GM12878 (cell line): ENCODE data around the gene PCBD1. TPM values are rescaled to one million over a fixed set of nuclear protein-coding genes. Genes with fewer than 3 reads are reported as not detected.

Source experiments
- ATAC-seq: fragments of 200-7000 bp; cut with Tn5 transposase; 3 replicates; pipeline ENCODE4 v1.9.1; 2020; ENCODE audit warnings: mild to moderate bottlenecking, moderate library complexity
- BruUV-seq: library from RNA; stranded (reverse); fragments of 400-500 nt; replicated peaks from 2 replicates; lab custom pipeline; 2021; lab: Mats Ljungman, UMichigan
- CTCF ChIA-PET: fragments of 300-600 bp; sonication (Branson Sonifier 250); formaldehyde crosslinking; extraction: SDS; loops from one replicate; lab custom pipeline; 2021; ENCODE audit warnings: inconsistent platforms; lab: Yijun Ruan, JAX
- POLR2A ChIA-PET: fragments of 350-600 bp; formaldehyde crosslinking; extraction: SDS; loops from one replicate; lab custom pipeline; 2021; ENCODE audit warnings: inconsistent platforms; lab: Charles Lee
- RAD21 ChIA-PET: fragments of 300-600 bp; sonication (Branson Sonifier 250); formaldehyde crosslinking; loops from one replicate; lab custom pipeline; 2023; ENCODE audit warnings: antibody characterized with exemption; ENCODE audit not compliant: unreplicated experiment; lab: Charles Lee
- SMC1A ChIA-PET: fragments of 300-600 bp; sonication (Branson Sonifier 250); formaldehyde crosslinking; loops from one replicate; lab custom pipeline; 2023; ENCODE audit not compliant: unreplicated experiment, uncharacterized antibody; lab: Charles Lee
- DNase-seq: peaks from one replicate; pipeline ENCODE4 v3.0.0-alpha.2; 2011; ENCODE audit warnings: low read depth, low spot score
- FAIRE-seq: peaks from 3 replicates; lab custom pipeline; 2011; peaks lifted over from hg19 to GRCh38; lab: Jason Lieb, UNC
- H2AFZ ChIP-seq: 2 replicates; pipeline ENCODE4 v1.6.0; 2011; ENCODE audit warnings: low read depth, low read length, control low read depth; ENCODE audit not compliant: control insufficient read depth
- H3K27ac ChIP-seq: 2 replicates; pipeline ENCODE4 v1.5.1; 2011; ENCODE audit warnings: control low read depth; ENCODE audit not compliant: control insufficient read depth, insufficient read depth
- H3K27me3 ChIP-seq, 2 experiments: replicated peaks in 1 of 2; 2 replicates each; pipeline versions ENCODE4 v1.6.0 to v1.6.1; 2011; ENCODE audit warnings: low read length in 1 of 2; ENCODE audit not compliant: control insufficient read depth in 2 of 2, insufficient read depth in 2 of 2
- H3K36me3 ChIP-seq, 2 experiments: 2 replicates each; pipeline ENCODE4 v1.5.1; 2011; ENCODE audit warnings: low read length in 1 of 2; ENCODE audit not compliant: control insufficient read depth in 2 of 2, insufficient read depth in 2 of 2
- H3K4me1 ChIP-seq: 2 replicates; pipeline ENCODE4 v1.6.1; 2011; ENCODE audit warnings: mild to moderate bottlenecking, low read length, moderate library complexity, mixed read lengths; ENCODE audit not compliant: control insufficient read depth, insufficient read depth
- H3K4me2 ChIP-seq: 2 replicates; pipeline ENCODE4 v1.6.0; 2011; ENCODE audit warnings: control low read depth; ENCODE audit not compliant: control insufficient read depth, insufficient read depth
- H3K4me3 ChIP-seq: fragments of 200-600 bp; sonication (generic); 2 replicates; pipeline ENCODE4 v1.5.1; 2016
- H3K79me2 ChIP-seq: 2 replicates; pipeline ENCODE4 v1.6.0; 2011; ENCODE audit warnings: low read length; ENCODE audit not compliant: control insufficient read depth, insufficient read depth
- H3K9ac ChIP-seq: 2 replicates; pipeline ENCODE4 v1.8.0; 2011; ENCODE audit warnings: low read length, control low read depth, mixed read lengths; ENCODE audit not compliant: control insufficient read depth, insufficient read depth
- H3K9me3 ChIP-seq: replicated peaks from 3 replicates; pipeline ENCODE4 v1.5.1; 2011; ENCODE audit warnings: mild to moderate bottlenecking, low read length; ENCODE audit not compliant: control insufficient read depth, insufficient read depth
- H4K20me1 ChIP-seq: 2 replicates; pipeline ENCODE4 v1.6.0; 2011; ENCODE audit not compliant: control insufficient read depth, insufficient read depth
- EZH2 ChIP-seq: IDR thresholded peaks from 2 replicates; pipeline ENCODE4 v1.6.1; 2012; ENCODE audit warnings: low read depth, mild to moderate bottlenecking, control low read depth, inconsistent platforms, low read length, borderline replicate concordance; ENCODE audit not compliant: control insufficient read depth
- HCFC1 ChIP-seq: fragments of 150-350 bp; IDR thresholded peaks from 2 replicates; pipeline ENCODE4 v1.6.1; 2014; ENCODE audit warnings: low read length
- JUND ChIP-seq: IDR thresholded peaks from 2 replicates; pipeline ENCODE4 v1.6.1; 2012; ENCODE audit warnings: low read depth, mild to moderate bottlenecking, low read length, improper control_type of control experiment, moderate library complexity
- MXI1 ChIP-seq: fragments of 150-350 bp; IDR thresholded peaks from 2 replicates; pipeline ENCODE4 v1.6.1; 2011; ENCODE audit warnings: low read depth, mild to moderate bottlenecking, inconsistent platforms, low read length, improper control_type of control experiment
- POLR2AphosphoS5 ChIP-seq: IDR thresholded peaks from 2 replicates; pipeline ENCODE4 v1.6.1; 2011; ENCODE audit warnings: mild to moderate bottlenecking, low read length, inconsistent platforms
- RELA ChIP-seq: fragments of 450-650 bp; IDR thresholded peaks from 2 replicates; pipeline ENCODE4 v1.8.0; 2014; ENCODE audit warnings: borderline replicate concordance; ENCODE audit not compliant: partially characterized antibody
- WGBS: methylation state at CpG from one replicate; pipeline ENCODE4 v1.1.6; 2016; ENCODE audit warnings: low lambda C conversion rate; ENCODE audit not compliant: insufficient replicate concordance, insufficient coverage; ENCODE audit errors: missing lambda C conversion rate; 5-methylcytosine and 5-hydroxymethylcytosine counted together
- in situ Hi-C: fragments of 300-500 bp; cut with MboI; formaldehyde crosslinking; loops from 9 replicates; pipeline ENCODE4 v1.14.3; 2018; ENCODE audit warnings: mixed read lengths
- intact Hi-C: fragments of 100-400 bp; cut with micrococcal nuclease; formaldehyde crosslinking; loops from one replicate; pipeline ENCODE4 v1.14.2; 2022; ENCODE audit not compliant: unreplicated experiment
- polyA plus RNA-seq, 11 experiments: library from polyadenylated mRNA; depleted of rRNA in 4 of 11; unstranded in 6 of 11; stranded (reverse) in 5 of 11; fragments of >200 nt; fragmentation: Nextera tagmentation in 4 of 11; fragmentation: Illumina TruSeq in 1 of 11; extraction: Ambion mirVana in 4 of 11; extraction: Trizol in 1 of 11; gene quantifications; 1 replicate in 1 of 11; 2 replicates in 10 of 11; pipeline versions ENCODE4 v1.2.1 to v1.2.3, GENCODE V29; 2011 to 2016; ENCODE audit warnings: inconsistent platforms in 2 of 11, missing spikeins in 2 of 11, low read depth in 1 of 11
- total RNA-seq, 4 experiments: library from RNA; depleted of rRNA in 3 of 4; stranded (reverse); fragments of >200 nt in 3 of 4; fragmentation: Illumina TruSeq in 1 of 4; extraction: Trizol in 1 of 4; gene quantifications; 2 replicates each; pipeline versions ENCODE4 v1.2.1 to v1.2.3, GENCODE V29; 2013 to 2021
- TF ChIP-seq, protein P1 (sequence below): IDR thresholded peaks from 2 replicates; pipeline ENCODE4 v1.6.1; 2012; ENCODE audit warnings: low read length, inconsistent platforms

The PCBD1 gene
- total and polyA plus RNA-seq, 10 of the 15 experiments (the other 5 are each of a cell fraction or from before 2014, with no cell fraction given), result 5.6 to 66.8 (median 34.2) TPM

DNA sequence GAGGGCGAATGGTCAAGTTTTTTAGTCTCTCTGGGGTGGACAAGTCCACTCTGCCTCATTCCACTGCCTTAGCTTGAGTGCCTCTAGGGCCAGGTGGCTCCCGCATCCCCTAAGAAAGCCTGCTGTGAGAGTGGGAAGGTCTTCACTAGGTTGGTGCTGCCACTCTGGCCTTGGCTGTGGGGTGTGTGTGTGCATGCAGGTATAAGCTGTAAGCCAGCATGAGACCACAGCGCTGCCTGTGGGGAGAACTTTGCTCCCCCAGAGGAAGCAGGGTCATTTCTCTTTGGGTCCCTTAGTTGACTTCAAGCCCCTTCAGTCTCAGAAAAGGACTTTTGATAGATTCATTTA is 25.5 kb upstream of the PCBD1 start:
- ChIA-PET POLR2A (no interaction called here), RAD21 (no interaction called here), SMC1A (no interaction called here), CTCF (no interaction called here)
- Histone ChIP-seq H3K9me3 (no peaks in the 10 kb centered on the region), H3K4me1 (no peaks in the 10 kb centered on the region), H2AFZ (no peak overlapping the region), H3K27me3 (peaks cover 0 to 1% of the 10 kb centered on the region in 2 experiments; a peak in 2 of 4 replicates), H3K36me3 (no peaks in the 10 kb centered on the region), H3K27ac (no peak overlapping the region), H3K79me2 (no peaks in the 10 kb centered on the region), H4K20me1 (no peaks in the 10 kb centered on the region)
- intact Hi-C loops, result no loop called here
- FAIRE-seq (no peak), DNase-seq (no peak)
- TF ChIP-seq, protein P1, sequence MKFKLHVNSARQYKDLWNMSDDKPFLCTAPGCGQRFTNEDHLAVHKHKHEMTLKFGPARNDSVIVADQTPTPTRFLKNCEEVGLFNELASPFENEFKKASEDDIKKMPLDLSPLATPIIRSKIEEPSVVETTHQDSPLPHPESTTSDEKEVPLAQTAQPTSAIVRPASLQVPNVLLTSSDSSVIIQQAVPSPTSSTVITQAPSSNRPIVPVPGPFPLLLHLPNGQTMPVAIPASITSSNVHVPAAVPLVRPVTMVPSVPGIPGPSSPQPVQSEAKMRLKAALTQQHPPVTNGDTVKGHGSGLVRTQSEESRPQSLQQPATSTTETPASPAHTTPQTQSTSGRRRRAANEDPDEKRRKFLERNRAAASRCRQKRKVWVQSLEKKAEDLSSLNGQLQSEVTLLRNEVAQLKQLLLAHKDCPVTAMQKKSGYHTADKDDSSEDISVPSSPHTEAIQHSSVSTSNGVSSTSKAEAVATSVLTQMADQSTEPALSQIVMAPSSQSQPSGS, result no peak
- TF ChIP-seq RELA (no peak), HCFC1 (no peak)
- TF ChIP-seq, all 136 proteins: peak for 0
- ATAC-seq, result no peak
- H3K9ac ChIP-seq, result no peak overlapping the region
- H3K4me2 ChIP-seq, result no peak overlapping the region
- no TSS peak for BruUV-seq
- in situ Hi-C loops, result no loop called here
- no peak overlapping the region for H3K4me3 ChIP-seq
- 30% methylated on average over 3 of the region's 3 CpGs for WGBS

DNA sequence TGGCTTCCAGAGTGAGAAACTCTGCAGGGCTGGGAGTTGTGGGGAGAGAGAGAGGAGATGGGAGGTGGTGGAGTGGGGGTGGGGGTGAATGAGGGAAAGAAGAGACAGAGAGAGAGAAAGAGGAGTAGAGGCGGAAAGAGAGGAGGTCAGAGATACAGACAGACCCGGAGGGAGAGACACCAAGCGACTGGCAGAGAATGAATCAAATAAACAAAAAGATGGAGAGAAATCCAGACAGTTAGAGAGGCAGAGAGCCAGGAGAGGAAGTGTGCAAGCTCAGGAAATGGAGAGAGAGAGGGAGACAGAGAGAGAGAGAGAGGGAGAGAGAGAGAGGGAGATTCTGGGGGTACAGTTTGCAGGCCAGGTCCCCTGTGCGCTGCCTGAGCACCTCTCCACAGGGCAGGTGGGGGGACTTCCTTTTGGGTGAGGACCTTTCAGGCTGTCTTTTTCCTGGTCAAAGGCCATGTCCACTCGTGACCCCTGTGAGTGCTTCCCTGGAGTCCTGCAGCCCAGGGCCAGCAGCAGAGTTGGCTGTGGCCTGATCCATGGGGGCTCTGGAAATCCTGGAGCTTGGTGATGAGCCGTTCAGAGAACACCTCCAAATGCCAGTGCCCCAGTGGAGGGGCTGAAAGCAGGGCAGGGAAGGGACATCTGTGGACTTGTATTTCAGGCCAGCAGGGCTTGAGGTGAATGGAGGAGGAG is 25.0 kb upstream of the PCBD1 start:
- ChIA-PET POLR2A (no interaction called here), CTCF (no interaction called here), RAD21 (no interaction called here), SMC1A (interaction anchor here (0.6 to 1.2 kb wide), 2 partner anchors 19 to 325 kb away, joined by 4 read pairs; no protein-coding TSS in a partner anchor)
- no TSS peak for BruUV-seq
- H4K20me1 ChIP-seq, result no peaks in the 10 kb centered on the region
- H3K4me3 ChIP-seq, result no peak overlapping the region
- ATAC-seq (no peak), DNase-seq (no peak), FAIRE-seq (no peak)
- H2AFZ ChIP-seq, result no peak overlapping the region
- H3K27ac ChIP-seq, result no peak overlapping the region
- WGBS, result 20% methylated on average over 5 of the region's 6 CpGs
- in situ Hi-C loops, result no loop called here
- no peaks in the 10 kb centered on the region for H3K9me3 ChIP-seq
- no peaks in the 10 kb centered on the region for H3K36me3 ChIP-seq
- H3K9ac ChIP-seq, result no peak overlapping the region
- H3K4me1 ChIP-seq, result no peaks in the 10 kb centered on the region
- TF ChIP-seq EZH2 (no peak), POLR2AphosphoS5 (no peak), MXI1 (no peak), JUND (no peak)
- no peaks in the 10 kb centered on the region; a peak in 2 of 4 replicates for H3K27me3 ChIP-seq
- H3K79me2 ChIP-seq, result no peaks in the 10 kb centered on the region
- H3K4me2 ChIP-seq, result no peak overlapping the region
- intact Hi-C loops, result no loop called here
